Stomach (tissue), 9 donors: Measurements from ENCODE around the gene CERS6. TPM values are rescaled to one million over a fixed set of nuclear protein-coding genes. Genes with fewer than 3 reads are reported as not detected.
A peak's percentile ranks its signal among the peaks of the same experiment; 100 is the strongest.

Source experiments
- DNase-seq, 2 donors: peaks; one replicate each; pipeline versions ENCODE4 v3.0.0 to v3.0.0-alpha.2; 2013 to 2019
- H3K27ac ChIP-seq, 5 donors: fragments of 200-600 bp in 4 of 5; sonication (generic) in 4 of 5; one replicate each; pipeline ENCODE4 v1.5.1; 2013 to 2019; ENCODE audit warnings: mild to moderate bottlenecking in 1 of 5, moderate library complexity in 1 of 5
- H3K27me3 ChIP-seq, 3 donors: fragments of 200-600 bp; sonication (generic); one replicate each; pipeline ENCODE4 v1.5.1; 2017 to 2019; ENCODE audit warnings: mixed run types in 1 of 3
- H3K36me3 ChIP-seq, 4 donors: fragments of 200-600 bp; sonication (generic); 1 replicate in 3 of 4; 2 replicates in 1 of 4; pipeline ENCODE4 v1.5.1; 2016 to 2019
- H3K4me1 ChIP-seq, 4 donors: fragments of 200-600 bp; sonication (generic); one replicate each; pipeline ENCODE4 v1.5.1; 2016 to 2019
- H3K4me3 ChIP-seq, 4 donors: fragments of 200-600 bp; sonication (generic) in 3 of 4; one replicate each; pipeline ENCODE4 v1.5.1; 2016 to 2019; ENCODE audit warnings: mild to moderate bottlenecking in 1 of 4
- H3K9me3 ChIP-seq, 4 donors: fragments of 200-600 bp; sonication (generic); one replicate each; pipeline ENCODE4 v1.5.1; 2016 to 2019
- CTCF ChIP-seq, 7 experiments: fragments of 450-650 bp in 4 of 7; fragments of 200-600 bp in 3 of 7; sonication (generic) in 3 of 7; IDR thresholded peaks; one replicate each; pipeline ENCODE4 v1.5.1; 2016 to 2019; ENCODE audit warnings: antibody characterized with exemption in 7 of 7, control low read depth in 2 of 7, mild to moderate bottlenecking in 1 of 7
- EP300 ChIP-seq: sonication (generic); formaldehyde crosslinking; IDR thresholded peaks from one replicate; pipeline ENCODE4 v1.6.1; 2017; ENCODE audit warnings: antibody characterized with exemption
- POLR2A ChIP-seq, 4 donors: fragments of 450-650 bp; IDR thresholded peaks; one replicate each; pipeline ENCODE4 v1.6.1; 2016; ENCODE audit warnings: antibody characterized with exemption in 4 of 4, control low read depth in 2 of 4, mild to moderate bottlenecking in 1 of 4, moderate library complexity in 1 of 4
- POLR2AphosphoS5 ChIP-seq, 3 donors: sonication (generic); formaldehyde crosslinking; IDR thresholded peaks; one replicate each; pipeline ENCODE4 v1.6.1; 2016; ENCODE audit warnings: antibody characterized with exemption in 3 of 3
- WGBS, 5 donors: extraction: QIAGEN DNeasy Blood & Tissue Kit in 3 of 5; methylation state at CpG; one replicate each; pipeline versions ENCODE4 v1.1.5 to v1.1.7; 2013 to 2018; 5-methylcytosine and 5-hydroxymethylcytosine counted together
- intact Hi-C: fragments of 100-400 bp; cut with DNase I; formaldehyde crosslinking; loops from one replicate; pipeline ENCODE4 v1.15.1; 2023; ENCODE audit warnings: low total_unique reads
- polyA plus RNA-seq, 3 donors: library from polyadenylated mRNA; stranded (reverse); fragments of 200-250 nt; gene quantifications; one replicate each; pipeline ENCODE4 v1.2.3, GENCODE V29; 2013
- total RNA-seq, 5 donors: library from RNA; depleted of rRNA; stranded (reverse); fragments of >200 nt; gene quantifications; one replicate each; pipeline versions ENCODE4 v1.1.0 to v1.2.3, GENCODE V29; 2014 to 2016
- donor health status: healthy with polysubstance abuse.
- donor health status: Bipolar disorder and iron deficiency.
- donor health status: healthy.

The CERS6 gene
- total and polyA plus RNA-seq, 8 donors, result 4.0 to 102 (median 53.2) TPM

- H3K27ac ChIP-seq, result no peak overlapping the region
- WGBS, 5 donors, result 65 to 83% (median 77%) methylated on average over 2 of the region's 2 CpGs
- no peaks in the 10 kb centered on the region for H3K9me3 ChIP-seq
- no peak for TF ChIP-seq POLR2AphosphoS5 (IDR thresholded peaks at IDR 0.05)
- no peak for TF ChIP-seq EP300
- no peak for TF ChIP-seq POLR2A (IDR thresholded peaks at IDR 0.05)
- TF ChIP-seq CTCF (IDR thresholded peaks at IDR 0.05), result no peak
- no peaks in the 10 kb centered on the region for H3K27me3 ChIP-seq
- no peak for DNase-seq
- peaks cover 4 to 48% (median 31%) of the 10 kb centered on the region in 4 donors for H3K4me1 ChIP-seq
- no peaks in the 10 kb centered on the region for H3K36me3 ChIP-seq
- intact Hi-C loops, result no loop called here
- no peak overlapping the region for H3K4me3 ChIP-seq
Observed at GRCh38 chr2:168706806-168707205, 250.7 kb downstream of the CERS6 start.

- WGBS, 5 donors, result 33 to 61% (median 46%) methylated on average over 1 of the region's 1 CpG
- no peak for TF ChIP-seq POLR2AphosphoS5 (IDR thresholded peaks at IDR 0.05)
- no peak for TF ChIP-seq CTCF (IDR thresholded peaks at IDR 0.05)
- TF ChIP-seq POLR2A (IDR thresholded peaks at IDR 0.05), result no peak
- no peak for TF ChIP-seq EP300
- no peak for DNase-seq
- Histone ChIP-seq H3K27me3 (no peaks in the 10 kb centered on the region), H3K36me3 (no peaks in the 10 kb centered on the region), H3K4me3 (no peak overlapping the region), H3K27ac (no peak overlapping the region), H3K4me1 (peaks cover 4 to 48% (median 31%) of the 10 kb centered on the region in 4 donors), H3K9me3 (no peaks in the 10 kb centered on the region)
- intact Hi-C loops, result no loop called here
Observed at GRCh38 chr2:168708080-168708479, 252.0 kb downstream of the CERS6 start.

DNA sequence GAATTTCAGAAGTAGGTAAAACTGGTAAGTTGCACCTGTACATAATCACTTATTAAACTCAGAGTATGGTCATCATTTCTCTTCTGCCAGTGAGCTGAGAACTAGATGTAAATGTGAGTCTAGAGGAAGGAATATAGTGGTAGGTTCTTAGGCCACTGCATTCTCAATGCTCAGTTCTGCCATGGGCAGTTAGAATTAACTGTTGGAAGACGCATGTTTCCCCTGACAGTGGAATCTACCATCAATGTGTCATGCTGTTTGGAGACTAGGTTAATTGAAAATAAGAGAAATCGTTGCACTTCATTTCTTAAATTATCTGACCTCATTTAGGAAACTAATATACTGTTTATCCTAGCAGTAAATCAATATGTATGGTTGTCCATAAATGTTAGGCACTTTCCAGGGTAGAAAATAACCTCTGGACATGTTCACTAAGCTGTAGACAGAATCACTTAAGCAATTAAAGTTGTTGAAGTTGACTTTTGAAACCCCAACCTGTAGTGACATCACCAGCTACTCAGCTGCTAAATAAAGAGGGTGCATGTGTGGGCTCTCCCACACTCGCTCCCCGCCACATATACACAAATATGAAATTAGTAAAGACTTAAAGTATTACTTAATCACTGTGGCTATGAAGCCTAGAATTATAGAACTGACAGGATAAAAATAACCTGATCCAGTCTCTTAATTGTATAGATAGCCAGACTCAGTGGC is 254.8 kb downstream of the CERS6 start:
- Histone ChIP-seq H3K9me3 (no peaks in the 10 kb centered on the region), H3K27ac (no peak overlapping the region), H3K27me3 (no peaks in the 10 kb centered on the region), H3K36me3 (peaks cover 0 to 4% (median 2%) of the 10 kb centered on the region in 4 donors), H3K4me1 (peaks cover 0 to 36% (median 19%) of the 10 kb centered on the region in 4 donors), H3K4me3 (no peak overlapping the region)
- intact Hi-C loops, result no loop called here
- TF ChIP-seq POLR2AphosphoS5 (IDR thresholded peaks at IDR 0.05), result no peak
- no peak for TF ChIP-seq CTCF (IDR thresholded peaks at IDR 0.05)
- TF ChIP-seq EP300, result no peak
- TF ChIP-seq POLR2A (IDR thresholded peaks at IDR 0.05), result no peak
- no peak for DNase-seq
- WGBS, 5 donors, result 78 to 93% (median 88%) methylated on average over 4 of the region's 4 CpGs

DNA sequence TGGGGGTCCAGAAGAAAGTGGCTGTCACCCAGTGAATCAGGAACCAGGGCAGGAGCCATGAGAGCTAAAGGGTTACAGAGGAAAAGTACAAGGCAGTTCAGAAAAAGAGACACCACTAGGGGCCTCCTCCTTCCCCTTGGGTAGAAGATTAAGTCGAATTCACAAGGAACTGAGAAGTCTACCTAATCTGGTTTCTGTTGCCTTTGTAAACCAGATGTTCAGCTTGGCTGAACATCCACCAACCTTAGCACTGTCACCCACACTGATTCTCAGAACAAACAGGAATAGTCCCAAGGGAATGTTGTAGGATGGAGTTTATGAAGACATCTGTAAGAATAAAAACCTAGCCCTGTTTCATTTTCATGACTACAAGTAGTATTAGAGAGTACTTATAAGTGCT is 256.0 kb downstream of the CERS6 start:
- intact Hi-C loops, result no loop called here
- 40 to 55% (median 47%) methylated on average over 1 of the region's 1 CpG for WGBS, 5 donors
- Histone ChIP-seq H3K4me1 (peaks cover 0 to 30% (median 10%) of the 10 kb centered on the region in 4 donors), H3K9me3 (no peaks in the 10 kb centered on the region), H3K4me3 (no peak overlapping the region), H3K27ac (peak overlapping the region in 1 of 5 donors; percentile 5), H3K36me3 (peaks cover 0 to 4% (median 2%) of the 10 kb centered on the region in 4 donors), H3K27me3 (no peaks in the 10 kb centered on the region)
- DNase-seq, result no peak
- TF ChIP-seq POLR2AphosphoS5 (IDR thresholded peaks at IDR 0.05) (no peak), EP300 (no peak), POLR2A (IDR thresholded peaks at IDR 0.05) (no peak), CTCF (IDR thresholded peaks at IDR 0.05) (no peak)
